HepG2 (cell line): Measurements from ENCODE around the gene ZNF853. TPM values are rescaled to one million over a fixed set of nuclear protein-coding genes. Genes with fewer than 3 reads are reported as not detected.
A peak's percentile ranks its signal among the peaks of the same experiment; 100 is the strongest.

Experiments used
- CC2D1A ChIP-seq: sonication (generic); formaldehyde crosslinking; IDR thresholded peaks from 2 replicates; pipeline ENCODE4 v1.8.1; 2023; ENCODE audit warnings: mild to moderate bottlenecking, missing genetic modification reagents
- CEBPG ChIP-seq: IDR thresholded peaks from 2 replicates; pipeline ENCODE4 v1.6.1; 2016
- EEA1 ChIP-seq: sonication (generic); formaldehyde crosslinking; IDR thresholded peaks from 2 replicates; pipeline ENCODE4 v1.5.1; 2020; ENCODE audit warnings: mild to moderate bottlenecking, missing genetic modification reagents, borderline replicate concordance
- EED ChIP-seq: sonication (generic); formaldehyde crosslinking; IDR thresholded peaks from 2 replicates; pipeline ENCODE4 v1.5.0; 2020; ENCODE audit warnings: mild to moderate bottlenecking, missing genetic modification reagents
- HMG20B ChIP-seq: conservative IDR thresholded peaks from 2 replicates; pipeline ENCODE4 v1.6.1; 2016; ENCODE audit warnings: missing genetic modification reagents, missing compliant biosample characterization
- HNF1B ChIP-seq: sonication (generic); formaldehyde crosslinking; IDR thresholded peaks from 2 replicates; pipeline ENCODE4 v1.5.1; 2020; ENCODE audit warnings: mild to moderate bottlenecking, moderate library complexity, missing genetic modification reagents
- IKZF5 ChIP-seq: IDR thresholded peaks from 2 replicates; pipeline ENCODE4 v1.6.1; 2018; ENCODE audit warnings: missing genetic modification reagents, mild to moderate bottlenecking, missing compliant biosample characterization
- KLF13 ChIP-seq: sonication (generic); formaldehyde crosslinking; IDR thresholded peaks from 2 replicates; pipeline ENCODE4 v1.4.0; 2020; ENCODE audit warnings: mild to moderate bottlenecking, missing genetic modification reagents
- TOPORS ChIP-seq: sonication (generic); formaldehyde crosslinking; IDR thresholded peaks from 2 replicates; pipeline ENCODE4 v1.8.0; 2023; ENCODE audit warnings: mild to moderate bottlenecking, missing genetic modification reagents
- TRIM22 ChIP-seq: fragments of 450-650 bp; IDR thresholded peaks from 2 replicates; pipeline ENCODE4 v1.6.1; 2017
- ZFP82 ChIP-seq: sonication (generic); formaldehyde crosslinking; IDR thresholded peaks from 2 replicates; pipeline ENCODE4 v1.5.1; 2020; ENCODE audit warnings: mild to moderate bottlenecking, missing genetic modification reagents, borderline replicate concordance
- ZNF281 ChIP-seq: sonication (generic); formaldehyde crosslinking; IDR thresholded peaks from 2 replicates; pipeline ENCODE4 v1.4.0; 2020; ENCODE audit warnings: missing genetic modification reagents, borderline replicate concordance
- ZNF44 ChIP-seq: sonication (generic); formaldehyde crosslinking; IDR thresholded peaks from 2 replicates; pipeline ENCODE4 v1.5.1; 2020; ENCODE audit warnings: mild to moderate bottlenecking, missing genetic modification reagents
- ZNF674 ChIP-seq: sonication (generic); formaldehyde crosslinking; IDR thresholded peaks from 2 replicates; pipeline ENCODE4 v1.5.0; 2020; ENCODE audit warnings: low read depth, mild to moderate bottlenecking, missing genetic modification reagents
- ZNF678 ChIP-seq: sonication (generic); formaldehyde crosslinking; IDR thresholded peaks from 2 replicates; pipeline ENCODE4 v1.4.0; 2020; ENCODE audit warnings: mild to moderate bottlenecking, missing genetic modification reagents
- ZNF740 ChIP-seq: sonication (generic); formaldehyde crosslinking; IDR thresholded peaks from 2 replicates; pipeline ENCODE4 v1.4.0; 2020; ENCODE audit warnings: missing genetic modification reagents
- ZNF788 ChIP-seq: sonication (generic); formaldehyde crosslinking; IDR thresholded peaks from 2 replicates; pipeline ENCODE4 v1.5.0; 2020; ENCODE audit warnings: mild to moderate bottlenecking, missing genetic modification reagents, borderline replicate concordance
- ZUFSP ChIP-seq: sonication (generic); formaldehyde crosslinking; IDR thresholded peaks from 2 replicates; pipeline ENCODE4 v1.9.0; 2021; ENCODE audit warnings: missing genetic modification reagents, mild to moderate bottlenecking, borderline replicate concordance
- ZZZ3 ChIP-seq: sonication (generic); formaldehyde crosslinking; IDR thresholded peaks from 2 replicates; pipeline ENCODE4 v1.4.0; 2020; ENCODE audit warnings: missing genetic modification reagents, mild to moderate bottlenecking, borderline replicate concordance
- polyA plus RNA-seq, 8 experiments: library from polyadenylated mRNA; depleted of rRNA in 3 of 8; stranded (reverse) in 7 of 8; unstranded in 1 of 8; fragments of >200 nt; fragmentation: Illumina TruSeq in 4 of 8; extraction: Trizol in 4 of 8; gene quantifications; 2 replicates each; pipeline versions ENCODE4 v1.2.1 to v1.2.3, GENCODE V29; 2011 to 2016; ENCODE audit warnings: low read depth in 4 of 8, missing spikeins in 1 of 8, mixed read lengths in 1 of 8; ENCODE audit not compliant: insufficient read depth in 1 of 8
- total RNA-seq, 5 experiments: library from RNA; depleted of rRNA; stranded (reverse); fragments of >200 nt; fragmentation: Illumina TruSeq; extraction: Trizol; gene quantifications; 2 replicates each; pipeline ENCODE4 v1.2.3, GENCODE V29; 2016; ENCODE audit warnings: low read depth in 1 of 5

The ZNF853 gene
- total and polyA plus RNA-seq, 2 of the 13 experiments (the other 11 are each of a cell fraction or from before 2014, with no cell fraction given) = 2.1 to 6.2 TPM

GRCh38 chr7:6614953-6615722, at the start of gene ZNF853 (continued):
- TF ChIP-seq KLF13 (no peak), CEBPG (CRISPR knock-in tag) (no peak), IKZF5 (CRISPR knock-in tag) (0 out of 2 replicates have a peak, but pooled peaks have one; percentile 23), ZNF678 (CRISPR knock-in tag) (0 out of 2 replicates have a peak, but pooled peaks have one; percentile 50), CC2D1A (CRISPR knock-in tag) (no peak), TOPORS (CRISPR knock-in tag) (no peak), ZFP82 (CRISPR knock-in tag) (no peak), EEA1 (CRISPR knock-in tag) (no peak), ZUFSP (no peak), ZNF740 (CRISPR knock-in tag) (no peak), TRIM22 (no peak), EED (CRISPR knock-in tag) (no peak), HNF1B (CRISPR knock-in tag) (no peak), ZNF44 (CRISPR knock-in tag) (no peak), HMG20B (no peak), ZNF788 (CRISPR knock-in tag) (0 out of 2 replicates have a peak, but pooled peaks have one; percentile 48), ZNF281 (no peak), ZNF674 (0 out of 2 replicates have a peak, but pooled peaks have one; percentile 76), ZZZ3 (CRISPR knock-in tag) (peak; percentile 38; the same call in 1 of the 2 replicates)
